Astrocyte of the cerebellum (primary cell): Measurements from ENCODE around the gene RLF.

Source experiments
- DNase-seq: peaks from one replicate; pipeline ENCODE4 v3.0.0-alpha.2; 2011; ENCODE audit warnings: low read depth
- H3K4me3 ChIP-seq: 2 replicates; pipeline ENCODE4 v1.5.1; 2011; ENCODE audit warnings: mild to moderate bottlenecking, low read depth, low read length, moderate library complexity
- in situ Hi-C: cut with HindIII; loops from 2 replicates; pipeline ENCODE4 v1.10.0; 2017; ENCODE audit warnings: low sequenced_read_pairs
- TF ChIP-seq, protein P1 (sequence below): IDR thresholded peaks from 2 replicates; pipeline ENCODE4 v1.5.1; 2012; ENCODE audit warnings: low read length, low read depth, moderate library complexity, mild to moderate bottlenecking; ENCODE audit errors: missing control alignments

Gene RLF

GRCh38 chr1:40153073-40153770, 8.0 kb upstream of the RLF start:
- in situ Hi-C loops, result no loop called here
- TF ChIP-seq, protein P1, sequence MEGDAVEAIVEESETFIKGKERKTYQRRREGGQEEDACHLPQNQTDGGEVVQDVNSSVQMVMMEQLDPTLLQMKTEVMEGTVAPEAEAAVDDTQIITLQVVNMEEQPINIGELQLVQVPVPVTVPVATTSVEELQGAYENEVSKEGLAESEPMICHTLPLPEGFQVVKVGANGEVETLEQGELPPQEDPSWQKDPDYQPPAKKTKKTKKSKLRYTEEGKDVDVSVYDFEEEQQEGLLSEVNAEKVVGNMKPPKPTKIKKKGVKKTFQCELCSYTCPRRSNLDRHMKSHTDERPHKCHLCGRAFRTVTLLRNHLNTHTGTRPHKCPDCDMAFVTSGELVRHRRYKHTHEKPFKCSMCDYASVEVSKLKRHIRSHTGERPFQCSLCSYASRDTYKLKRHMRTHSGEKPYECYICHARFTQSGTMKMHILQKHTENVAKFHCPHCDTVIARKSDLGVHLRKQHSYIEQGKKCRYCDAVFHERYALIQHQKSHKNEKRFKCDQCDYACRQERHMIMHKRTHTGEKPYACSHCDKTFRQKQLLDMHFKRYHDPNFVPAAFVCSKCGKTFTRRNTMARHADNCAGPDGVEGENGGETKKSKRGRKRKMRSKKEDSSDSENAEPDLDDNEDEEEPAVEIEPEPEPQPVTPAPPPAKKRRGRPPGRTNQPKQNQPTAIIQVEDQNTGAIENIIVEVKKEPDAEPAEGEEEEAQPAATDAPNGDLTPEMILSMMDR, result peak; percentile 75
- no peak overlapping the region for H3K4me3 ChIP-seq
- peak; percentile 59 for DNase-seq

- no peak for DNase-seq
- H3K4me3 ChIP-seq, result no peak overlapping the region
- in situ Hi-C loops, result no loop called here
- TF ChIP-seq, protein P1, result no peak
These were observed 6.1 kb upstream of the RLF start for GRCh38 chr1:40155135-40155534.

DNA sequence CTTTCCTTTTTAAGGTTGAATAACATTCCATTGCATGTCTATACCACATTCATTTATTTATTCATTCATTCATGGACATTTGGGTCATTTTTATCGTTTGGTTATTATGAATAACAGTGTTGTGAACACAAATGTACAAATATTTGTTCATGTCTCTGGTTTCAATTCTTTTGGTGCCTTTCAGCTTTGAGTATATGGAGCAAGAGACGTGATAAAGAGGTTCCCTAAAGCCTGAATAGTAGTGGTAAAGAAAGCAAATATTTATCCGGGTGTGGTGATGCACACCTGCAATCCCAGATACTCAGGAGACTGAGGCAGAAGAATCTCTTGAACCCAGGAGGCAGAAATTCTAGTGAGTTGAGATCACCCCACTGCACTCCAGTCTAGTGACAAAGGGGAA, 5.3 kb upstream of the RLF start:
- in situ Hi-C loops, result no loop called here
- TF ChIP-seq, protein P1, result no peak
- no peak for DNase-seq
- no peak overlapping the region for H3K4me3 ChIP-seq

- DNase-seq, result no peak
- peak overlapping the region; percentile 91 for H3K4me3 ChIP-seq
- TF ChIP-seq, protein P1, result no peak
- in situ Hi-C loops, result no loop called here
These were observed 422 bp upstream of the RLF start for GRCh38 chr1:40160806-40161124.

DNA sequence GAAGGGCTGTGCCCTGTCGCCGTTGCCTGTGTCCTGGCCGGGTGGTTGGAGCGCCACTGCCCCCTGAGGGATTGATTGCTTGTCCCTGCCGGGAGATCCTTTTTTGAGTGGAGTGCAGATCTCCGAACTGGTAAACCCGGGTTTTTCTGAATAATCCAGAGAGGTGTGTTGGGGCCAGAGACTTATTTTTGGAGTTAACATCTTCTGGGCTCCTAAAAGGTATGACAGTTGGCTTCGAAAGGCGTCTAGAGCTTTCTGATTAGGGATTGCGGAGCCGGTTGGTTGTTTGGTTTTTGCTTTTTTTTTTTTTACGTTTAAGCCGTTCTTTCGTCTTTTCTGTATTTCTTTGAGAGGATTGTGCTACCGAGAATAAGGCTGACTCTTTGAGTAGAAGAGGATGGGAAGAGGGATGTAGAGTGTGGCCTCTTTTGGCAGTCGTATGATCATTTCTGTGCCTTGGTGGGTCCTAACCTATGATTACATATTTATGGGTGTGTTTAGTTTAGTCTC, 756 bp downstream of the RLF start:
- DNase-seq, result no peak
- TF ChIP-seq, protein P1, result peak; percentile 5
- in situ Hi-C loops, result no loop called here
- H3K4me3 ChIP-seq, result peak overlapping the region; percentile 91

- H3K4me3 ChIP-seq, result peak overlapping the region; percentile 91
- DNase-seq, result no peak
- in situ Hi-C loops, result no loop called here
- TF ChIP-seq, protein P1, result no peak
These were observed 1.7 kb downstream of the RLF start for GRCh38 chr1:40162753-40163441.
